GM18520 (cell line): Measurements from ENCODE around the gene ILDR2.
A peak's percentile ranks its signal among the peaks of the same experiment; 100 is the strongest.

Source experiments
- ATAC-seq: cut with Tn5 transposase; IDR thresholded peaks from one replicate; pipeline ENCODE4 v1.9.1; 2021; ENCODE audit not compliant: unreplicated experiment

The ILDR2 gene

GRCh38 chr1:166972193-166972592 lies 3.1 kb downstream of the ILDR2 start:
- ATAC-seq = no peak

DNA sequence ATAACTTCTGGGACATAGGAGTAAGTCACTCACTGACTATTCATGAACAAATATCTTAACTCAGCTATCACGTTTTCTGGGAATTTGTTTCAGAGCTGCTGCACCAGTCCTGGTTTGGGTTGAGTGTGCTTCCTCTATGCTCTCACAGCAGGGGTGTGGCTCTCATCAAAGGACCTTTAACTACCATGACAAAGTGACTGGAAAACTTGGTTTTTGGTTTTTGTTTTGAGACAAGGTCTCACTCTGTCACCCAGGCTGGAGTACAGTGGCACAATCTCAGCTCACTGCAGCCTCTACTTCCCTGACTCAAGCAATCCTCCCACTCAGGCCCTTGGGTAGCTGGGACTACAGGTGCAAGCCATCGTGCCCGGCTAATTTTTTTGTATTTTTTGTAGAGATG lies 4.1 kb downstream of the ILDR2 start:
- no peak for ATAC-seq

GRCh38 chr1:166969074-166969677 lies 6.2 kb downstream of the ILDR2 start:
- ATAC-seq = peak; percentile 36

GRCh38 chr1:166960858-166961474 lies 14.4 kb downstream of the ILDR2 start:
- ATAC-seq = no peak

- ATAC-seq = no peak
Observed at GRCh38 chr1:166956872-166957271, 18.5 kb downstream of the ILDR2 start.

- ATAC-seq = no peak
Observed at GRCh38 chr1:166956057-166956850, 19.1 kb downstream of the ILDR2 start.

- ATAC-seq = no peak
Observed at GRCh38 chr1:166953491-166953890, 21.8 kb downstream of the ILDR2 start.

GRCh38 chr1:166952002-166952746 lies 23.2 kb downstream of the ILDR2 start:
- ATAC-seq = no peak

DNA sequence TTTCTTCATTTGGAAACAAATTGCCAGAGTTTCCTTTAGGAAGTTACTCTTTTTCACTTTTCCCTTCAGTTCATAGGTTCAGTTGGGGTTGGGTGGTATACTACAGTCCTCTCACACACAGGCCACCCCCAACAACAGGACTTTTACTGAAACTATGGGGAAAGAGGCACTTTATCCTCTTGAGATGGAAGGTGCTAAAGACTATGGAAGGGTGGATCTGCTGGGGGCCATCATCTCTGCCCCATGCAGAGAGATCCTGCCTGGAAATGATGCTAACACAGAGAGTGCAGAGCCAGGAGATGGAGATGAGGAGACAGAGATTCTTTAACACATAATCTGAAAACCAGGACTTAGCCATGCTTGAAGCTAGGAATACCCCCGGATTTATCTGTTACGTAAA lies 24.3 kb downstream of the ILDR2 start:
- no peak for ATAC-seq

GRCh38 chr1:166950156-166950555 lies 25.2 kb downstream of the ILDR2 start:
- ATAC-seq = no peak

- ATAC-seq = no peak
Observed at GRCh38 chr1:166948856-166949350, 26.4 kb downstream of the ILDR2 start.

DNA sequence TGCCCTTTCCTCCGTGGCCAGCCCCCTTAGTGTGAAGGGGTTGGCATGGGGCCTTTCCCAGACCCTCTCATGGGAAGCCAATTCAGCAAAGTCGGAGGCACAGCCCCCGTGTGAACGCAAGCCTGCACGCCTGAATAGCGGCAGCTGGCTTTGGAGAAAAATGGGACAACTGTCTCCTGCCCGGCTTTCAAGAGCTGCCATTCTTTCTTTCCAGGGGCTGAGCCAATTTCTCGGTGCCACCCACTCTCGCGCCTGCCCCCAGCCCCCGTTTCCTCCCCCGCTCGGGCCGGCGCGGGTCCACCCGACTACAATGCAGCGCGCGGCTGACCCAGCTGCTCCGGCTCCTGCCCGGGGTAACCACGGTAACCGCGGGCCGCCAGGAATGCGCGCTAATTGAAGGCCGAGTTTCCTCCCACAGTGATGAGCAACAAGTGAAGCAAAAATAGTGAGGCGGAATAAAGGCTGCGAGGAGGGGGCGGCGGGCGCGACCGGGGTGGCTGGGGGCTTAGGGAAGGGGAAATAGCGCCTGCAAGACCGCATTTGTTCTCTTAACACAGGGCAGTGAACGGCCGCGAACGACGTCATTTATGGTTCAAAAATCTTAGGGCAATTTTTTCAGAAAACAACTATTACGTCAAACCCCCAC lies 27.8 kb downstream of the ILDR2 start:
- no peak for ATAC-seq

- no peak for ATAC-seq
Observed at GRCh38 chr1:166944186-166944967, 31.0 kb downstream of the ILDR2 start.

DNA sequence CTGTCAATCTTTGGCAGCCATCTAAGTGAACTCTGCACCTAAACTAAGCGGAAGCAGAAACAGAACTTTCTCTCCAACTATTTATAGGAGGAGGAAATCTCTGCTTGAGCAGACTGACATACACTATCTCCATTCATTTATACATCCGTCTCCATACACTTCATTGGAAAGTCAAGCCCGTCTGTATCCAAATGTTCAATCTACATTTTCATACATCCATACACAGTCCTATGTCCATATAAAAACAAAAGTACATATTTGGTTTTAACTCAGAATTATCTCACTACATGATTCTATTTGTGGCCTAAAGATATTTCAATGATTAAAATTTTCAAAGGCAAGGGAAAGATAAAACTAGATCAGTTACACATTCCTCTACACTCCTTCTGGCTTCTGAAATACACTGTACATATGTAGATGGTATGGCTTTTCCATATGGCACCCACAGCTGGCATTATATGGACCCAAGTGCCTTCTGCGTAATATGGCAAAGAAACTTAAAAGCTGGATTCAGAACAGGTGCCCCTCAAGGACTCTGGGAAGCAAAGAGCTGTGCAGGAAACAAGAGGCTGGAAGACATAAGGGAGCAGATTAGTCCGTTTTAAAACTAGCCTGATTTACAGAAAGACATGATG lies 35.5 kb downstream of the ILDR2 start:
- no peak for ATAC-seq

DNA sequence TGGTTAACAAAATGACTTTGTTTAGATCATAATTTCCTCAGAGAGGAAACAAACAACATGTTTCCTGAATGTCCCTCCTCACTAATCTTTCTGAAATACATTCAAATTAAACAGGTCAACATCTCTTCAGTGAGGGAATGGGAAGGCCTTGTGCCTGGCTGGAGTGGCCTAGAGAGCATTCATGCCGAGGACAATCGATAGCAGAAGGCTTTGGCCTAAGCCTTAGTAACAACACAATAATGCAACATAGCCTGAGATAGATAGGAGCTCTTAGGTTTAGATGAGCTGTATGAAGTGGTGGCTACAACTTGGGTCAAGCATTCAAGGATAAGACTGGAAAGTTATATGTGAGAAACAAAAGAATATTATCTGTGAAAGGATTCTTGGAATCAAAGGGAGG lies 37.4 kb downstream of the ILDR2 start:
- no peak for ATAC-seq

DNA sequence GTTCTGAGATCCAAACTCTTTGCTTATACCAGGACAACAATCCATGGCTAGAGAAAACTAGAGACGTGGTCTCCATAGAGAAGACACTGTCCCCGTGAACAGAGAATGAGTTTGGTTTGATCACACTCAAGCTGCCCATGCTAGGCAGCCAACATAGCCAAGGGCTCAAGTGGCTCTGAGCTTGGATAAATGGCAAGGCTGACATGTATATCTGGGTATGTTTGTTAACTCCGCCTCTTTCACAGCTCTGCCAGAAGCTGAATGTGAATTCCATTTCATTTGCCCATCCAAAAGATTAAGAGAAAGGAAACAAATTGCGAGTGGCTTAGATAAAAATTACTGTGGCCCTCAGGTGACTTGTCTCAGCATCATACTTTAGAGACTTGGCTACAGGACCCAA lies 38.0 kb downstream of the ILDR2 start:
- ATAC-seq = no peak

GRCh38 chr1:166933633-166934032 lies 41.7 kb downstream of the ILDR2 start:
- no peak for ATAC-seq

GRCh38 chr1:166933140-166933539 lies 42.2 kb downstream of the ILDR2 start:
- no peak for ATAC-seq

DNA sequence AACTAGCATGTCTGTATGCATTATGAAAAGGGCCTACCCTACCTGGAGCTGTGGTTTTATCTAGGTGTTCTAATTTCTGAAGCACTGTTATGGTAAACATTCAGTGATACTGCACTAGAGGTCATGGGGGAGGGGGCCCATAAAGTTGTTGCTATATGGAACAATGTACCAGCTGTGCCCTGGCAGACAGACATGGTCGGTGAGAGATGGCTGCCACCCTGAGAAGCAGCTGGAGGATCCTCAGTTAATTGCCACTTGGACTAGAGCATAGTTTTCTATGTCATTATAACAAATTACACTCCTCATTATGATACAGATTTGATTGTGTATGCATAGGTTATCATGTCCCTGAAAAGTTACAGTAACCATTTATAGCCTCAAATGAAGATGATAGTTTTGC lies 45.4 kb downstream of the ILDR2 start:
- ATAC-seq = no peak

GRCh38 chr1:166927701-166928100 lies 47.6 kb downstream of the ILDR2 start:
- no peak for ATAC-seq
